Ishikawa (cell line): ENCODE results near the gene ATP6V1F.

Experiments used
- CREB1 ChIP-seq: IDR thresholded peaks from 2 replicates; pipeline ENCODE4 v1.6.1; 2012; ENCODE audit warnings: low read depth
- EGR1 ChIP-seq: IDR thresholded peaks from 2 replicates; pipeline ENCODE4 v1.6.1; 2012
- EP300 ChIP-seq: IDR thresholded peaks from 2 replicates; pipeline ENCODE4 v1.6.1; 2012; ENCODE audit warnings: borderline replicate concordance
- NFIC ChIP-seq: IDR thresholded peaks from 2 replicates; pipeline ENCODE4 v1.6.1; 2012
- RAD21 ChIP-seq: IDR thresholded peaks from 2 replicates; pipeline ENCODE4 v1.6.1; 2012; ENCODE audit warnings: low read depth
- YY1 ChIP-seq: IDR thresholded peaks from 2 replicates; pipeline ENCODE4 v1.6.1; 2012; ENCODE audit warnings: low read depth
- TF ChIP-seq, protein P1 (sequence below): IDR thresholded peaks from 2 replicates; pipeline ENCODE4 v1.6.1; 2012

DNA sequence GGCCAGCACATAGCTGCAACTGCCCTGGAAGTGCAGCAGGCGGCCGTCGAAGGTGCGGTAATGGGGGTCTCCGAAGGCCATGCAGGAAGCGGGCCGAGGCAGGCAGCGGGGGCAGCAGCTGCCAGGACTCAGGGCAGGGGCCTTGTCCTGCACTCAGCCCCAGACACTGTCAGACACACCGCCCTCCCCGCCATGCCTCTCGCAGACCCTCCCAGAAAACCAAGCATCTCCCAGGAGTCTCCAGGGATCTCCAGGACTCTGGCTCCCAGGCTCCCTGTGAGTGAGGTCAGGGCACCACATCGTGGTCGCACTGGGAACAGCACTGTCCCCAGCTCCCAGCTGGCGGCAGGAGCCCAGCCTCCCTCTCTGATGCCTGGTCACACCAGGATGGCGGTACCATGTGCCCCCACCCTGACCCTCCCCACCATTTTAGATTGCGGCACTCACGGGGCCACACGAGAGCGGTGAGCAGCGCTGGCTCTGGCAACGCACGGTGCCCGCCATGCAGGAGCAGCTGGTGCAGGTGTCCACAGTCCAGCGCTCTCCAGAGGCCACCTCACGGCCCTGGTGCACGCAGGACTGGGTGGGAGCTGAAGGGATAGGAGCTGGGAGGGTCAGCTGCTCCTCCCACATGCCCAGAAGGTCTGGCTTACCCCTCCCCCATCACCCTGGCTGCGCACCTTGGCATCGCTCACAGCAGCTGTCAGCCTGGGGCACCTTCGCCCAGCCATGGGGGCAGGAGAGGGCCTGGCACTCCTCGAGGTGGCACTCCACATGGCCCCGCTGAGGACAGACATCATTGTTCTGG lies 17.5 kb downstream of the ATP6V1F start:
- TF ChIP-seq RAD21 (peak; percentile 96), CREB1 (no peak), EGR1 (no peak), EP300 (no peak), NFIC (no peak), YY1 (no peak)
- TF ChIP-seq, protein P1, sequence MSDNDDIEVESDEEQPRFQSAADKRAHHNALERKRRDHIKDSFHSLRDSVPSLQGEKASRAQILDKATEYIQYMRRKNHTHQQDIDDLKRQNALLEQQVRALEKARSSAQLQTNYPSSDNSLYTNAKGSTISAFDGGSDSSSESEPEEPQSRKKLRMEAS, result no peak
